GM19099 (cell line): ENCODE measurements around the gene KSR2.

Experiments
- POLR2A ChIP-seq: IDR thresholded peaks from 3 replicates; pipeline ENCODE4 v1.6.1; 2011; ENCODE audit warnings: low read depth; ENCODE audit not compliant: insufficient read length; ENCODE audit errors: extremely low read depth

The KSR2 gene

DNA sequence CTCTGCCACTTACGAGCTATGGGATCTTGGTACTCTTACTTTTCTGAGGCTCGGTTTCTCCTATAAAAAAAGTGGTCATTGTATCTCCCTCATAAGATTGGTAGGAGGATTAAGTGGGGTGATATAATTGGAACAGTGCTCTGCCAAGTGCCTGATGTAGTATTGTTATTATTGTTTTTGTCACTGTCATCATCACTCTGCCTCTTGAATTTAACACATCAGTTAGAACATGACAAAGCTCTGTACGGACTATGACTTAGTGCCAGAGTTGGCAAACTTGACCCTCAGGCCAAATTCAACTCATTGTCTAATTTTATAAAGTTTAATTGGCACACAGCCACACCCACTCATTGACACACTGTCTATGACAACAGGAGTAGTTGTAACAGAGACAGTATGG, 378.4 kb downstream of the KSR2 start:
- no peak for TF ChIP-seq POLR2A

- TF ChIP-seq POLR2A, result no peak
Measured at GRCh38 chr12:117589021-117589420, 379.8 kb downstream of the KSR2 start.

DNA sequence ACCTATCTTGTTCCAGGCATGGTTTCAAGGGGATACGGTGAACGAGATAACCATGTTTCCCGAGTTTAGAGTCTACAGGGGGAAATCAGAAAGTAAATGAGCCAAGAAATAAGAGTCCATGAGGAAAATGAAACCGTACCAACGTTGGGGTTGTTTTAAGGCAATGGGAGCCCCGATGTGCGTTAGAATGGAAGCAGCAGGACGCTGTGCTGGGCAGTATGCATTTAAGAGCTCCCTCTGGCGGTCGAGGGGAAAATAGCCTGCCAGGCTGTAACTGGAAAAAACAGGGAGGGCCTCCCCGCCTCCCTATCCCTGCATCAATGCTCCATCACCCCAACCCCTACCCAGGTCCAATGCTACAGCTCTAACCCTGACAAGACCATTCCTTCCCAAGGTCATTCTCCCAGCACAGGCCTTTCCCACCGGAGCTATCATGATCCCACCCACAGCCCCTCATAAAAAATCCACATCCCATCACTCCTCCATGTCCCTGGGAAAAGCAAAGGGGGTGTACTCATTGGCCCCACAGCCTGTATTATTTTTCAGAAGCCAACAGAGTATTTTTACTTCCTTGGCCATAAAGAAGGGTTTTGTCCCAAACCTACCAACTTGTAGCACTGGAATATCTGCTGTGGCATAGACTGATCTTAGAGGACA, 381.0 kb downstream of the KSR2 start:
- no peak for TF ChIP-seq POLR2A

GRCh38 chr12:117583677-117584225, 385.0 kb downstream of the KSR2 start:
- no peak for TF ChIP-seq POLR2A

DNA sequence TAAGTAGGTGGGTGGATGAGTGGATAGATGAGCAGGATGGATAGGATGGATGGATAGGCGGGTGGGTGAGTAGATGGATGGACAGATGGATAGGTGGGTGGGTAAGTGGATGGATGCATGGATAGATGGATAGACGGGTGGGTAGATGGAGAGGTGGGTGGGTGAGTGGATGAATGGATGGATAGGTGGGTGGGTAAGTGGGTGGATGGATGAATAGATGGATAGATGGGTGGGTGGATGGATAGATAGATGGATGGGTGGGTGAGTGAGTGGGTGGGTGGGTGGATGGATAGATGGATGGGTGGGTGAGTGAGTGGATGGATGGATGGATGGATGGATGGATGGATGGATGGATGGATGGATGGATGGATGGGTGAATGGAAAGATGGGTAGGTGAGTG, 385.7 kb downstream of the KSR2 start:
- no peak for TF ChIP-seq POLR2A

GRCh38 chr12:117582135-117582784, 386.5 kb downstream of the KSR2 start:
- no peak for TF ChIP-seq POLR2A

DNA sequence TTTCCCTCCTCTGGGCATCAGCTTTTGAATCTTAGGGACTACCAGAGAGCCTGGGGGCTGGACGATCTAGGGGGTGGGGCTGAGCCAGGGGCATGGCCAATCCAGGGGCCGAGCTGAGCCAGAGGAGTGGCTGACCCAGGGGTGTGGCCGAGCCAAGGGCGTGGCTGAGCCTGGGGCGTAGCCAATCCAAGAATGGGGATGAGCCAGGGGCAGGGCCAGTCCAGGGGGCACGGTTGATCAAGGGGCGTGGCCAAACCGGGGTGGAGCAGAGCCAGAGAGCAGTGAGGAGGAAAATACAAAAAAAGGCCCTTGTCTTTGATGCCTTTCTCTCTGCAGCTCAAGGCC, 388.1 kb downstream of the KSR2 start:
- no peak for TF ChIP-seq POLR2A

- no peak for TF ChIP-seq POLR2A
Measured at GRCh38 chr12:117580015-117580717, 388.6 kb downstream of the KSR2 start.

DNA sequence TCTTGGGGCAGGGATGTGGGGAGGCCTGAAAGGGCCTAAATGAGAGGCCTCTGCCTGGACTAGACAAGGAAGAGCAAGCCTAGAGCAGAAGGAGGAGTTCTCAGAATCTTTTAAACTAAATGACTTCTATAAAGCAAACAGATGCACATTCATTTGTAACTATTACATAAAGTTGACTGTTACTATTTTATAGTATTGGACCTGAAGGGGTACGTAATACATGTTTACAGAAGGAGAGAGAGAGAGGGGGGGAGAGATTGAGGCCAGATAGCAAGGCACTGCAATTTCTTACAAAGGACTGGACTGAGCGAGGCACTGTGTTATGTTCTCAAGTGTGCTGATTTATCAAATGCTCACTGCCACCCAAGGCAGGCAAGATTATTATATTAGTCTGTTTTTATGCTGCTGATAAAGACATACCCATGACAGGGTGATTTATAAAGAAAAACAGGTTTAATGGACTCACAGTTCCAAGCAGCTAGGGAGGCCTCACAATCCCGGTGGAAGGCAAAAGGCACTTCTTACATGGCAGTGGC, 391.6 kb downstream of the KSR2 start:
- TF ChIP-seq POLR2A, result no peak

DNA sequence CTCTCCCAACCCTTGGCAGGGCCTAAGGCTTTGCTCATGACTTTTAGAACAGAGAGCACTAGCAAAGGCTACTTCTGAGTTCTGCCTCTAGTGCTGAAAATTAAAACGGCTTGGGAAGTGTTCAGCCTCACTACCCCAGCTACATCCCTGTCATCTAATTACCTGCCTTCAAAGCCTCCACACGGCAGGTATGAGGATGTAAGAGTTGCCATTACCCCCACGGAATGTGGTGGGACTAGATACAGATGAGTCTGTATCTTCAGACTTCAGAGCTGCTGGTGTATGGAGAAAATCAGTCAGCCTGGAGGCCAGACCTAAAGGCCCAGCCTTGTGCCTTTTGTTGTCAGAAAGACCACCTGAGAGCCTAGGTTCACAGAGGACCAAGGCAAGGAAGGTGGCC, 392.7 kb downstream of the KSR2 start:
- TF ChIP-seq POLR2A, result no peak

DNA sequence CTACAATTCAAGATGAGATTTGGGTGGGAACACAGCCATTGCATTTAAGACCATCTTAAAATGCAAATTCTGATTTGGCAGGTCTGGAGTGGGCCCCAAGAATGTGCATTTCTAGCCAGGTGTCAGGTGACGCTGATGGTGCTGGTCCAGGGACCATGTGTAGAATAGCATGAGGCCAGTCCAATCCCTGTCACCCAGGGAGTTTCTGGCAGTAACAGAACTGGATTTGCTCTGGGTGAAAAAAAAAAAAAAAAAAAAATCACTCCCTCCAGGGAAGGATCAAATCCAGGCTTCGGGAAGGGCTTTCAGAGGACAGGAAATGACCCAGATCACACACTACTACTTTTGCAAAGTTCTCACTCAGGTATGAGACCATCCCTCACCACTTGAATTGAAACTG, 394.1 kb downstream of the KSR2 start:
- TF ChIP-seq POLR2A, result no peak

- no peak for TF ChIP-seq POLR2A
Measured at GRCh38 chr12:117572755-117573154, 396.0 kb downstream of the KSR2 start.

GRCh38 chr12:117571321-117571720, 397.5 kb downstream of the KSR2 start:
- no peak for TF ChIP-seq POLR2A

GRCh38 chr12:117570608-117571007, 398.2 kb downstream of the KSR2 start:
- TF ChIP-seq POLR2A, result no peak

- TF ChIP-seq POLR2A, result no peak
Measured at GRCh38 chr12:117567644-117568216, 401.1 kb downstream of the KSR2 start.

- no peak for TF ChIP-seq POLR2A
Measured at GRCh38 chr12:117564881-117565280, 403.9 kb downstream of the KSR2 start.

- TF ChIP-seq POLR2A, result no peak
Measured at GRCh38 chr12:117563706-117564105, 405.1 kb downstream of the KSR2 start.
